Naive thymus-derived CD8-positive, alpha-beta T cell (primary cell): Measurements from ENCODE around the gene PICK1. TPM values are rescaled to one million over a fixed set of nuclear protein-coding genes. Genes with fewer than 3 reads are reported as not detected.

Source experiments
- ATAC-seq, 2 donors: fragments of 150-1000 bp; cut with Tn5 transposase in 1 of 2; sonication (Bioruptor Pico), chemical (Tn5 transposase) in 1 of 2; 1 replicate in 1 of 2; 2 replicates in 1 of 2; pipeline ENCODE4 v1.10.0; 2021; ENCODE audit warnings: mild to moderate bottlenecking in 2 of 2, moderate library complexity in 2 of 2
- POLR2A ChIA-PET: fragments of 350-600 bp; sonication (Branson Sonifier 250); formaldehyde crosslinking; loops from one replicate; lab custom pipeline; 2021; ENCODE audit warnings: antibody characterized with exemption; lab: Charles Lee
- DNase-seq, 10 donors: peaks; one replicate each; pipeline versions ENCODE4 v3.0.0 to v3.0.0-alpha.2; 2020 to 2022
- H3K27ac Mint-ChIP-seq, 10 donors: one replicate each; pipeline ENCODE4 v1.8.0; 2020 to 2022; ENCODE audit warnings: mild to moderate bottlenecking in 10 of 10, mixed read lengths in 10 of 10, moderate library complexity in 4 of 10, inconsistent platforms in 1 of 10
- H3K27me3 Mint-ChIP-seq, 5 donors: one replicate each; pipeline ENCODE4 v1.8.0; 2021 to 2022; ENCODE audit warnings: mixed read lengths in 5 of 5
- H3K36me3 Mint-ChIP-seq, 3 donors: one replicate each; pipeline ENCODE4 v1.8.0; 2020 to 2022; ENCODE audit warnings: mixed read lengths in 3 of 3, mild to moderate bottlenecking in 2 of 3, inconsistent platforms in 1 of 3
- H3K4me1 Mint-ChIP-seq, 4 donors: one replicate each; pipeline ENCODE4 v1.8.0; 2021 to 2022; ENCODE audit warnings: mixed read lengths in 4 of 4
- H3K4me3 Mint-ChIP-seq, 10 donors: one replicate each; pipeline ENCODE4 v1.8.0; 2020 to 2022; ENCODE audit warnings: mild to moderate bottlenecking in 10 of 10, mixed read lengths in 10 of 10, moderate library complexity in 6 of 10, inconsistent platforms in 1 of 10
- H3K9me3 Mint-ChIP-seq, 9 donors: one replicate each; pipeline ENCODE4 v1.8.0; 2020 to 2022; ENCODE audit warnings: mixed read lengths in 9 of 9, mild to moderate bottlenecking in 3 of 9, inconsistent platforms in 1 of 9, moderate library complexity in 1 of 9
- polyA plus RNA-seq, 3 donors: library from polyadenylated mRNA; unstranded; fragments of 300-500 nt; fragmentation: Illumina TruSeq; gene quantifications; one replicate each; pipeline ENCODE4 v1.2.3, GENCODE V29; 2021
- total RNA-seq, 8 experiments: library from RNA in 2 of 8; stranded (reverse) in 2 of 8; gene quantifications; one replicate each; pipeline ENCODE4 v1.2.3 and lab custom pipeline; 2021 to 2026

The PICK1 gene
- total and polyA plus RNA-seq, 5 experiments from 2014 or later, result 4.5 to 28.8 (median 7.7) TPM

DNA sequence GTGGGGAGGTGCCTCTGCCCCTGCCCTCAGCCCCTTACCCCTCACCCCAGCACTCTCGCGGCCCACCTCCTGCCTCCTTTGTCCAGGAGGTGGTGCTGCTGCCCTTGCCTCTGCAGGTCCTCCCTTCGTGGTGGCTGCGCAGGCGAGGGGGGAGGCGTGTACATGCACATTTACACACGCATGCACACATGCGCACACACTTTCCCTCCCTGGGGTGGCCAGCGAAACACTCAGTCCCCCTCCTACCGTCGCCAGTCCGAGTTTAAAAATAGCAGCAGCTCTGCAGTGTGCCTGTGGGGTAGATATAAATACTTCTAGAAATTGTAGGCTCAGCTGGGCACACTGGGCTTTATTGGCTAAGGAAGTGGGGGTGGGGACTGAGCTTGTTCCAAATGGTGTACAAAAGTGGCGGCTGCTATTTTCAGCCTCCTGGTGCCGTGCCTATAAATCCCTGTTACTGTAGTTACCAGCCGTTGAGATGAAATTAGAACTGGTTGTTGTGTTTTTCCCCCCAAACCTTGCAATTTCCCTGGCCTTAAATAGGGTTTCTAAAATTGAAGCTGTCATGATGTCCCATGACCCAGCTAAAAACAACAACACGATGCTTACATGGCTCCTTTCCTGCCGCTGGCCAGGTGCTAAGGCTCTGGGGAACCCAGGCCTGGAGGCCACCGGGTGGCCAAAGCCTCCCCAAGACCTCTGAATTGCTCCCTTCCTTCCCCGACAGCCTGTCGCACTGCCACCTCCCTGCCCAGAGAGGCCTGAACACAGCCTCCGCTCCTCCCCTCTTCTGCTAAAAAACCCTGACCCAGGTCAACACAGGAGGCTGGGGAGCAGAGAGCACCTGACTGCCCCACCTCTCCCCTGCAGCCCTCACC, 12.4 kb downstream of the PICK1 start:
- Mint-ChIP-seq H3K36me3 (peaks cover 0 to 67% (median 24%) of the 10 kb centered on the region in 3 donors), H3K4me1 (no peaks in the 10 kb centered on the region), H3K27ac (peak overlapping the region in 2 of 10 donors; percentile 49 to 59), H3K27me3 (no peaks in the 10 kb centered on the region), H3K9me3 (no peaks in the 10 kb centered on the region), H3K4me3 (no peak overlapping the region)
- ATAC-seq (no peak), DNase-seq (no peak)
- POLR2A ChIA-PET, result no interaction called here

- no peak for ATAC-seq
- peak overlapping the region in 1 of 10 donors; percentile 49 for H3K27ac Mint-ChIP-seq
- no peaks in the 10 kb centered on the region for H3K27me3 Mint-ChIP-seq
- POLR2A ChIA-PET, result no interaction called here
- no peak overlapping the region for H3K4me3 Mint-ChIP-seq
- H3K4me1 Mint-ChIP-seq, result no peaks in the 10 kb centered on the region
- DNase-seq, result no peak
- no peaks in the 10 kb centered on the region for H3K9me3 Mint-ChIP-seq
- peaks cover 0 to 59% (median 18%) of the 10 kb centered on the region in 3 donors for H3K36me3 Mint-ChIP-seq
Measured at GRCh38 chr22:38070250-38070921, 13.2 kb downstream of the PICK1 start.

GRCh38 chr22:38071421-38072321, 14.5 kb downstream of the PICK1 start:
- H3K27ac Mint-ChIP-seq, result no peak overlapping the region
- no peaks in the 10 kb centered on the region for H3K4me1 Mint-ChIP-seq
- POLR2A ChIA-PET, result no interaction called here
- ATAC-seq, result no peak
- no peaks in the 10 kb centered on the region for H3K9me3 Mint-ChIP-seq
- no peak for DNase-seq
- no peaks in the 10 kb centered on the region for H3K27me3 Mint-ChIP-seq
- peaks cover 0 to 50% (median 18%) of the 10 kb centered on the region in 3 donors for H3K36me3 Mint-ChIP-seq
- H3K4me3 Mint-ChIP-seq, result no peak overlapping the region

DNA sequence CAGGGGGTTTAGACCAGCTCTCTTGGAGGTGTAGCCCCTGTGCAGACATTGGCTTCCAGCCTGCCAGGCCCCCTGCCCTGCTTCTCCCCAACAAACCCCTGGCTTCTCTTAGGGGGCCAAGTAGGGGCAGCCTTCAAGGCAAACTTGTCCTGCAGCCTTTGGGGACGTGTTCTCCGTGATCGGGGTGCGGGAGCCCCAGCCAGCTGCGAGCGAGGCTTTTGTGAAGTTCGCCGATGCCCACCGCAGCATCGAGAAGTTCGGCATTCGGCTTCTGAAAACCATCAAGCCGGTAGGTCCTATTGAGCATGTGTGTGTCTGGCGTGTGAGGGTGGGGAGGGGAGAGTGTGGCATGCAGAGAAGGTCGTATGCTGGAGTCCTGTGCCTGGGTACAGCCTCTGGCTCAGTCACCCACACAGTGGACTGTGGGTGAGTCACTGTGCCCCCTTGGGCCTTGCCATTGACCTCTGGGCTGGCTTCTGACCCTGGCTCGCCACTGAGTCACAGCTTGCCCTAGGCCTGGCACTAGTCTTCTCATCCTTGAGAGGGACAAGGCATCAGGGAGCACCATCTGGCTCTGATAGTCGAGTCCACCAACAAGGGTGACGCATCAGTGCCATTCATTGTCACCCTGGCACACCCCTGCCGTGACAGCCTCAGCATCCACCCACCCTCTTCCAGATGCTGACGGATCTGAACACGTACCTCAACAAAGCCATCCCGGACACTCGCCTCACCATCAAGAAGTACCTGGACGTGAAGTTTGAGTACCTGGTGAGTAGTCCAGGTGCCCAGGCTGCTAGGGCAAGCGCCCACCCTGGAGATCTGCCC, 15.3 kb downstream of the PICK1 start:
- Mint-ChIP-seq H3K27me3 (no peaks in the 10 kb centered on the region), H3K36me3 (peaks cover 0 to 45% (median 16%) of the 10 kb centered on the region in 3 donors), H3K27ac (peak overlapping the region in 1 of 10 donors; percentile 56), H3K4me1 (no peaks in the 10 kb centered on the region), H3K9me3 (no peaks in the 10 kb centered on the region), H3K4me3 (no peak overlapping the region)
- POLR2A ChIA-PET, result no interaction called here
- ATAC-seq (no peak), DNase-seq (no peak)

DNA sequence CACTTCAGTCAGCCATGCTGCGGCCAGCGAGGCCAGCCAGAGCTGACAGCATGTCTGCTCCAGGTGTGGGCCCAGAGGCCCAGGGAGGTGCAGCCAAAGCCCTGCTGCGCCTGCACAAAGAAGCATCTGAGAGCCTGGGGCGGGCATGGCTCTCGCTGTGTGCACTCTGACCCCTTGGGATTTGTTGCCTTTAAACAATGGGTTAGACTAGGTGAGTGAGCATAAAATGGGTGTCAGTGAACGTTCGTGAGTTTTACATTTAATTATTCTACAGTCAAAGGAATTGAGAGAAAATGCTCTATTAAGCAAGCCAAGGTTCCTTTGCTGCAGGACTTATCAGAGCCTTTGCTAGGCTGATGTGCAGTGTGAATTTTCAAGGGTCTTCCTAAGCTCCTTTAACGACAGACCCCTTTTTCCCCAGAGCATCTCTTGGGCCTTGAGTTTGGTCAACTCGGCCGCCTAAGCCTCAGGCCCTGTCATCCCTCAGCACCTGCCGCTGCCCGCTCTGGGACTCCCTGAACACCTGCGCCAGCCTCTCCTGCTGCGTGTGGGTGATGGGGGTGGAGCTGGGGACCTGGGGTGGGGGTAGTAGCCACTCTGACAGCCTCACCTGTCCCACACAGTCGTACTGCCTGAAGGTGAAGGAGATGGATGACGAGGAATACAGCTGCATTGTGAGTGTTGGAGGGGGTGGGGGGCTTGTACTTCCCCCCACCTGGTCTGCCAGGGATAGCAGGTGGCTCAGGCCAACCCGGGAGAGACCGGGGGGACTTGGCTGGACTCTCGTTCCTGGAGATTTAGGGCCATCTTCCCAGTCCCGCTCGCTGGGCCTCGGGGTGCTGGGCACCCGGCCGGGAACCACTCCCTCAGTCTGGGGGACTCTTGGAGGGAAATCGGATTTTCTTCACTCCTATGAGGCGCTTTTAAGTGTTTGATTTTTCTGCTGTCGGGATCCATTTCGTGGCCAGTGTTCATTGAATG, 16.2 kb downstream of the PICK1 start:
- Mint-ChIP-seq H3K4me1 (no peaks in the 10 kb centered on the region), H3K27me3 (no peaks in the 10 kb centered on the region), H3K4me3 (no peak overlapping the region), H3K9me3 (no peaks in the 10 kb centered on the region), H3K36me3 (peaks cover 0 to 37% (median 16%) of the 10 kb centered on the region in 3 donors), H3K27ac (no peak overlapping the region)
- ATAC-seq (no peak), DNase-seq (no peak)
- POLR2A ChIA-PET, result no interaction called here

- Mint-ChIP-seq H3K27ac (peak overlapping the region in 1 of 10 donors; percentile 43), H3K36me3 (peaks cover 0 to 37% (median 16%) of the 10 kb centered on the region in 3 donors), H3K4me3 (no peak overlapping the region), H3K4me1 (peaks cover 0 to under 1% (median 0%) of the 10 kb centered on the region in 4 donors), H3K9me3 (no peaks in the 10 kb centered on the region), H3K27me3 (peaks cover 0 to 2% (median 0%) of the 10 kb centered on the region in 5 donors)
- POLR2A ChIA-PET, result no interaction called here
- DNase-seq (no peak), ATAC-seq (no peak)
Measured at GRCh38 chr22:38074181-38075104, 17.2 kb downstream of the PICK1 start.

DNA sequence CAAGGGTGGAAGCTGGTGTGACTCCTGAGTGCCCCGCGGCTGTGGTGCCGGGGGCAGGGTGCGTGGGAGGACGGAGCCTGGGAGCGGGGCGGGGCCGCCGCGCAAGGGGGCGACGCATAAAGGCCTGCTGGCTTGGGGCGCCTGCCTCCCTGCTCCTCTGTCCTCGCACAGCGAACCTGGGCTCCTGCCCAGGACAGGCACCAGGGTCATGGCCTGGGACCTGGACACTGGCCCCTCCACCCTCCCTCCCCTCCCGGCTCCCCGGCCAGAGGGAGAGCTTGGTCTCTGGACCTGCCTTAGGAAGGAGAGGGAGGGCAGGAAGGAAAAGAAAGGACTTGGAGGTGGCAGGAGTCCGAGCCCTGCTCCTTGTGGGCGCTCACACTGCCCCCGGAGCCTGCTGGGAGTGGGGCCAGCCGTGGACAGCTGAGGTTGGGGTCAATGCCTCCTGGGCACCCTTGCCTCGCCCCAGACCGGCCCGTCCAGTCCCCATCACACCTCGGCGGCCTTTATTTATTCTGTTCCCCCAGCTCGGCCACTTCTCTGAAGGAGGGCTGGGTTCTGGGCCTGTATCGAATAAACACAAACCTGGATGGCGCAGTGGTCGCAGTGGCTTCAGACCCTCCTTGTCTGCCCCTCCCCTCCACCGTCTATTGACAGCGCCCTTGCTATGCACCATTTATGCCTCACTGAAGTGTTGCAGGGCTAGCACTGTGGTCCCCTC, 18.1 kb downstream of the PICK1 start:
- peaks cover 0 to 2% (median 0%) of the 10 kb centered on the region in 4 donors for H3K4me1 Mint-ChIP-seq
- peaks cover 0 to 10% (median 3%) of the 10 kb centered on the region in 5 donors for H3K27me3 Mint-ChIP-seq
- no peak overlapping the region for H3K4me3 Mint-ChIP-seq
- no peaks in the 10 kb centered on the region for H3K9me3 Mint-ChIP-seq
- DNase-seq, result no peak
- POLR2A ChIA-PET, result no interaction called here
- H3K36me3 Mint-ChIP-seq, result peaks cover 0 to 31% (median 16%) of the 10 kb centered on the region in 3 donors
- H3K27ac Mint-ChIP-seq, result no peak overlapping the region
- ATAC-seq, result no peak

GRCh38 chr22:38075961-38076360, 18.8 kb downstream of the PICK1 start:
- Mint-ChIP-seq H3K9me3 (no peaks in the 10 kb centered on the region), H3K36me3 (peaks cover 0 to 25% (median 13%) of the 10 kb centered on the region in 3 donors), H3K4me3 (no peak overlapping the region), H3K27ac (no peak overlapping the region), H3K27me3 (peaks cover 0 to 10% (median 4%) of the 10 kb centered on the region in 5 donors), H3K4me1 (peaks cover 0 to 2% (median 0%) of the 10 kb centered on the region in 4 donors)
- ATAC-seq (no peak), DNase-seq (no peak)
- POLR2A ChIA-PET, result no interaction called here

DNA sequence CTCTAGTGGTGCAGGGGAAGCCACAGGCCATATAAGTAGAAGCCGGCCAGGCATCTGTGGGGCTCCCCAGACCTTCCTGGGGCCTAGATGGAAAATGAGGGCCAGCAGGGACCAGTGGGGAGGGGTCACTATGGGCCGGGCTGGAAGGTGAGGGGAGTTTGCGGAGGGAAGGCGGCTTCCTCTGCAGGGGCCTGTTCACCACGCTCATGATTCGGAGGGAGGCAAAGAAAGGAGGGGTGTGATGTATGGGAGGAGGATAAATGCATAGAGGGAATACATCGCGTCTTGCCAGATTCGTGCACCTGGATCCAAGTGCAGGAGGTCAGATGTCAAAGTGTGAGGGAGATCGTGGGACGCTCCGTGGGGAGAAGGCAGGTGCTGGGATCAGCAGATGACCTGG, 19.9 kb downstream of the PICK1 start:
- ATAC-seq (no peak), DNase-seq (no peak)
- Mint-ChIP-seq H3K4me3 (no peak overlapping the region), H3K27me3 (peaks cover 0 to 14% (median 4%) of the 10 kb centered on the region in 5 donors), H3K27ac (no peak overlapping the region), H3K4me1 (peaks cover 0 to 5% (median 3%) of the 10 kb centered on the region in 4 donors), H3K9me3 (no peaks in the 10 kb centered on the region), H3K36me3 (peaks cover 0 to 20% (median 10%) of the 10 kb centered on the region in 3 donors)
- POLR2A ChIA-PET, result no interaction called here

GRCh38 chr22:38077595-38077994, 20.4 kb downstream of the PICK1 start:
- H3K27ac Mint-ChIP-seq, result no peak overlapping the region
- POLR2A ChIA-PET, result no interaction called here
- peaks cover 0 to 14% (median 4%) of the 10 kb centered on the region in 5 donors for H3K27me3 Mint-ChIP-seq
- peaks cover 0 to 10% (median 3%) of the 10 kb centered on the region in 4 donors for H3K4me1 Mint-ChIP-seq
- no peak overlapping the region for H3K4me3 Mint-ChIP-seq
- DNase-seq (no peak), ATAC-seq (no peak)
- H3K9me3 Mint-ChIP-seq, result no peaks in the 10 kb centered on the region
- peaks cover 0 to 16% (median 6%) of the 10 kb centered on the region in 3 donors for H3K36me3 Mint-ChIP-seq
